HL-60/S4 treated with phorbol 12-myristate 13-acetate at 8.2 ng/mL for 4 days and 3 days (cell line): Measurements from ENCODE around the gene GPAT3.
"Not testable (repeated sequence)": the region's sequence is repeated elsewhere in the genome, so short reads cannot be mapped to it uniquely, and the experiment has no call there.

ENCODE experiments used
- in situ Hi-C: fragments of 300-500 bp; cut with MboI; formaldehyde crosslinking; loops from 2 replicates; pipeline ENCODE4 v1.15.0; 2022; ENCODE audit warnings: low sequenced_read_pairs

The GPAT3 gene

DNA sequence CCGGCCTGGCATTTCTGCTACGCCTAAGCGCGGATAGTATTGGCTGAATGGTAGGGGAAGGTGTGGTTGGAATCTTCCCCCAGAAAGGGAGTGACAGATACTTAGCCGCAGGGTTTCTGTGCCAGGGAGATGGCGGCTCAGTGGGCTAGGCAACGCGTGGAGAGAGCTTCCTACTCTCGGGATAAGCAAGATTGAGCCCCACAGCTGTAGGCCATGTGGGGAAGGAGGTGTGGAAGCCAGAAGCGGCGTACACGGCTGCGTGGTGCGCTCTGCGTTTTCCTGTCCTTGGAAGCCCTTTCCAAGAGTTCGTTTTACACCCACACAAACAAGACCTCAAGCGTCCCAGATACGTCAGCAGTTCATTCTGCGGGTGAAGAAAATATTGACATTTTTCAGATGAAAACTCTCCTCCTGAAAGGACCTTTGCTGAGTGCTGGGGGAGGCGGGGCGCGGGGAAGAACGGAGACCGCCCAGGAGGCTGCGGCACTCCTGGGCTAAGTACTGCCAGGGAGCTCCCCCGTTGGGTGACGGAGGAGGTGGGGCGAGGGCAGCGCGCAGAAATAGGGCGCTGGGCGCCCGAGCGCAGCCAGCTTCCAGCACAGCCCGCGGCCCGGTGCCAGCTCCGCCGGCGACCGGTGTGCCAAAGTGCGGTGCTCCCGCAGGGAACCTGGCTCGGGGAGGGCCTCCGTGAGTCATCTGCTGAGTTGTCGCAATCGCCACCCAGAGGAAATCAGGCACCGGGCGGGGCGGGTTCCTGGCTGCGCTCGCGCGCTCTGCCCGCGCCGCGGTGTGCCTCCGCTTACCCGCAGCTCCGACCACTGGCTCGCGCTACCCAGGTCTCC lies at the start of gene GPAT3:
Gene GPAT3 (plus strand): TSS at position 589 of the 842 bp plus-strand sequence. CDS start 515 bp downstream, outside the sequence.
- in situ Hi-C loops, result no loop called here

DNA sequence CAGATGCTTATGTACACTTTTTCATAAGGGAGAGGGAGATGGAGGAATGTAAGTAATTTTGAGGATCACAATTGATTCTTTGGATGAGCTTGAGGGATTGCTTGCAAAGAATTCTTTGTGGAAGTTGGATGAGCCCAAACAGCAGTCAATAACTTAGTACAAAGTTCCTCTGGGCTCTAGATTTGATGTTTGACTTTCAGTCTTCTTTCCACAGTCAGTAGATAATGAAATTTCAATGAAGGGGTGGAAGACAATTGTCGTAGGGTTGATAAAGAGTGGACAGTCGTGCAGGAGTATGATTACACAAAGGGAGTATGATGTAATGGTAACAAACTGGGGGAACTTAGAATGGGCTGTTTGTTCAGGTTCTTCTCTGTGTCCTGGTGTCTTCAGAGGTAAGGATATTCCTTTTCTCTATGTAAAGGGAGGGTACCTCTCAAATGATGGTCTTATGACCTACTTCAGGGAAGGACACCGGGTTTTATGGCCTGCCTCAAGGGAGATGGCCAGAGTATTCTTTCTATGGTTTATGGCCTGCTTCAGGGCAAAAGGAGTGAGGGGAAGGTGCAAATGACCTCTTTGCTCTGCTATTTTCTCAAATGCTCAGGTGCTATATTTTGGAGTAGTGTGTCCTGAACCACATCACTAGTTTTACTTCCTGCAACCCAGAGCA lies 49.3 kb upstream of the GPAT3 start:
- in situ Hi-C loops, result no loop called here

DNA sequence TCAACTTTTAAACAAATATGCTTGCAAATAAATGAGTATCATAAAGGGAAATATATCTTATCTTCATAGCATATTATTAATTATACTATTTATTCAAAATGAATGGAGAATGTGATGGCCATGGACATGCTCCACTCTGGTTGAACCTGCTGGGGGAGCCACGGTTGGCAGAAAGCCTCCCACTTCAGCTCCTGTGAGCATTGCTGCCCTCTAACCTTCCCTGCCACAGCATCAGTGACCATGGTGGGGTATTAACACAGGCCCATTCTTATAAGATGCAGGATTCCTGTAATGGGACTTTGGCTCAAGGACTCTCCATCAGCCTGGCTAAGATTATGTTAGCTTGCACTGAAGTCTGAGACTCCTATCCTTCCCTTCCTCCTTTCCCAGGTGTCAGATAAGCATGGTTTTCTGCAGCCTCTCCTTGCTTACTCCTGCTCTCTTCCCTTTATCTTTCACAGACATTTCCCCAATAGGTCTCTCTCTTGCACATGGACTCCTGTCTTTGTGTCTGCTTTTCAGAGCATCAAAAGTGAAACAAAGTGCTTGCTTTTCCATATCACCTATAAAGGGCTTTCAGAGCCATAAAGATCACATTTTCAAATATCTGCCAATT lies 46.1 kb upstream of the GPAT3 start:
- in situ Hi-C loops, result no loop called here

DNA sequence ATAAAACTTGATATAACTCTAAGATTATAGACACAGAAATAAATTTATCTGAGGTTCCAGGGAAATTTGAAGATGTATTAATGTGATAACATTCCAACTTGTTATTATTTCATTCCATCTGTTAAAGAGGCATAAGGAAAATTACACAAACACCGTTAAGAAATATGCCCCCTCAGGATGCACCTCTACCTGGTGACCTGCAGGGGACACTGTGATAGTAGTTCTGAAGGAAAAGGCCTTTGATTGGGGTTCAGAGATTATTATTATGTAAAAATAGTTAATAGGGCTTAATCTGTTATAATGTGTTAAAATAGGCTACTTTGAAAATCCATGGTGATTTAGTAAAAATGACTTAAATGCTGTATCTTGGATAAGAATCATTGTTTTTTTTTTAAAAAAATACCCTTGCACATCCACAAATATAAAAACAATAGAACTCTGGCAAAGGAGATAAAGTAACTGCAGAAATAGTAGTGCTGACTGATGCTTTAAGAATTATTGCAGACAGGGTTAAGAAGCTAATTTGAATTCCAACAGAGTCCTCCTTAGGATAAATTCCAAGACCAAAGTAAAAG lies 44.9 kb upstream of the GPAT3 start:
- in situ Hi-C loops, result no loop called here

DNA sequence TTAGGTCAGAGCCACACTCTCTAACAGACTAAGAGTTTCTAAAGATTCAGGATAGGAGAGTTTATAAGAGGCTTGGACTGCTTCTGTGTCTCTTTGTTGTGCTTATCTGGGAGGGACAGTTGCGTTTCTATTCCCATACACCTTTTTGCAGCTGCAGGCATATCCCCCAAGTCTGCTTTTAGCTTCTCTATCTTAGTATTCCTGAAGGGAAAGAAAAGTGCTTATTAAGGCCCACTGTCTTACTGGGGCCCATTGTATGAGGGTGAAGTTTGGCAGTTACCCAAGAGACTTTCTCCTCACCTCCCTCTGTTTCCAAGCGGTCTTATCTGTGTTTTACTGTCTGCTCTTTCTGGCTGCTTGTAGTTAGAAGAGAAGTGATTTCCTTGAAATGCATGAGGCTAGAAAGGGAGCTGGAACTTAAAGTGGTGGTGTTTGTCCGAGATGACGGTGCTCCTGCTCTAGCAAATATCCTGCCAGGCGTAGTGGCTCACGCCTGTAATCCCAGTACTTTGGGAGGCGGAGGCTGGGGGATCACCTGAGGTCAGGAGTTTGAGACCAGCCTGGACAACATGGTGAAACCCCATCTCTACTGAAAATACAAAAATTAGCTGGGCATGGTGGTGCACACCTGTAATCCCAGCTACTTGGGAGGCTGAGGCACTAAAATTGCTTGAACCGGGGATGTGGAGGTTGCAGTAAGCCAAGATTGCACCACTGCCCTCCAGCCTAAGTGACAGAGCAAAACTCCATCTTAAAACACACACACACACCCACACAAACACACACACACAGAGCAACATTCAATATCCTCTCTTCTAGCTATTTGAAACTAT lies 39.6 kb upstream of the GPAT3 start:
- in situ Hi-C loops, result not testable (repeated sequence)

DNA sequence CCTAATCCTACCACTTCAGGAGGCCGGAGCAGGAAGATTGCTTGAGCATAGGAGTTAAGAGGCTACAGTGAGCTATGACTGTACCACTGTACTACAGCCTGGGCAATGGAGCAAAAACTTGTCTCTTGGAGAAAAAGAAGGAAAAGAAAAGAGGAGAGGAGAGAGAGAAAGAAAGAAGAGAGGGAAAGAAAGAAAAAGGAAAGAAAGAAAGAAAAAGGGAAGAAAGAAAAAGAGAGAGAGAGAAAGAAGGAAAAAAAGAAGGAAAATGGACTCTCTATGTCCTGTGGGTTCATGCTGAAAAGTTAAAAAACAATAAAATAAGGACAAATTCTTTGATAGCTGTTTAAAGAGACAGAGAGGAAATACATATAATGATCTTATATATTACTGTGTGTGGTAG lies 37.7 kb upstream of the GPAT3 start:
- in situ Hi-C loops, result no loop called here

DNA sequence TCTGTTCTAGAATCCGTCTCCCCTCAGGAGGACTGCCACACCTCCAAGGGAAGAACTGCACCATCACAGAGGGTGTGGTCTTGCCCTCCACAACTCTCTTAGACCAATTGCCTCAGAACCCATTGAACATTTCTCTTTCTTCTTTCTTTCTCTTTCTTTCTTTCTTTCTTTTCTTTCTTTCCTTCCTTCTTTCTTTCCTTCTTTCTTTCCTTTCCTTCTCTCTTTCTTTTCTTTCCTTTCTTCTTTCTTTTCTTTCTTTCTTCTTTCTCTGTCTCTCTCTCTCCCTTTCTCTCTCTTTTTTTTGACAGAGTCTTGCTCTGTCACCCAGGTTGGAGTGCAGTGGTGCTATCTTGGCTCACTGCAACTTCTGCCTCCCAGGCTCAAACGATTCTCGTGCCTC lies 34.2 kb upstream of the GPAT3 start:
- in situ Hi-C loops, result not testable (repeated sequence)

DNA sequence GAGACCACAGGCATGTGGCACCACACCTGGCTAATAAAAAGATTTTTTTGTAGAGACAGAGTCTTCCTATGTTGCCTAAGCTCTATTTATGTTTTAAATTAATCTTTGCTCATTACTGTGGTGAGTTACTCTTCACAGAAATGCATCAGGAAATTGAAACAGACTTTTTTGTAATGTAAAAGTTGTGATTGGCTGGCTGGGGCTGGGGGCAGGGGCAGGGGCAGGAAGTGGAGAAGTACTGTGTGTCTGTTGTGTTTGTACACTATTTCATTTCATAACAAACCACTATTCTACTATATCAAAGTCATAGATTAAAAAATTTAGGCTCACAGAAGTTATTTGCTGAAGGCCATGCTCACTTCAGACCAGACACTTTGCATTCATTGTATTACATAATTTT lies 31.9 kb upstream of the GPAT3 start:
- in situ Hi-C loops, result no loop called here

DNA sequence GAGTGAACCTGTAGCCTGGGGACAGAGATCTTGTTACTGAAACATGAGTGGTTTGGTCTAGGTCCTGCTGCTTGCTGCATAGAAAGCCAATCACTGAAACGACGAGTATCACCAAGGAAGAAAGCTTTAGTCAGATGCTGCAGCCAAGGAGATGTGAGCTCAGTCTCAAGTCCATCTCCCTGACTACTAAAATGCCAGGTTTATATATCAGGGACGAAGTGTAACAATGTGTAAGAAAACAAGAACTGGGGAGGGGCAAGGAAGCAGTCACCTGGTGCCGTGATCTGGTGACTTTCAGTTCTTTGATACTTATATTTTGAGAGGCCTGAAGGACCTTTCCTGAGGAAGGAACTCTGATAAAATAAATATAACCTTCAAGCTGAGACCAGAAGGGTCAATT lies 31.4 kb upstream of the GPAT3 start:
- in situ Hi-C loops, result no loop called here

DNA sequence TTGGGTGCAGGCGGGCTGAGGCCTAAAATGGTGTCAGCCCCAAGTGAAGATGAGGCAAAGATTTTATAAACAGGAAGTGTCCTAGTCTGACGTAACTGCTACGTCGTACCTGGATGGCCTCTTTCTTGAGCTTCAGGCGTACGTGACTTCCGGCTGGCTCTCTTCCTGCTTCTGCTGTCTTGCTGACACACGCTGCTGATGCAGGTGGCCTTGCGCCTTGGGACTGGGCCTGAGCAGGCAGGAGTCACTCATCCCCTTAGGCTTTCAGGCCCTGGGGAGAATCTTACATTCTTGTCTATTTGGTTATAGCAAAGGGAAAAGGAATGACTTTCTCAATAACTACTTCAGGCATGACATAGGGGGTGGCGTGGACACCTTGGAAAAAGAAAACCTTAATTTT lies 30.9 kb upstream of the GPAT3 start:
- in situ Hi-C loops, result no loop called here

DNA sequence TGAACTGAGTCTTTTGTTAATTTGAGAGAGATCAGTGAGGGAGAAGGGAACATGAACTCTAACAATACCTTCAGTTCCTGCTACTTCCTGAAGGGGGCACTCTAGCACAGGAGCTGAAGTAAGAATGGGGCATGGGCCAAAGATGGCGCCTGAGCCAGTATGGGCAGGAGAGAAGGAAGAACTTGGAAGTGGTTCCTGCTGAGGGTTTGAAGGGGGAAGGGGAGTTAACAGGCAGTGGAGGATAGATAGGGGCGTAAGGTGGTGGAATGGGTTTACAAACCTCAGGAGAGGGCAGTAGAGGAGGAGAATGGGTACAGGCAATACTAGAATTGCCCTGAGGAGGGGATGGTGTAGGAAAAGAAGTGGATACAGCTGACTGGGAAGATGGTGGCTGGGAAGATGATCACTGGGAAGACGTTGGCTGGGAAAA lies 26.7 kb upstream of the GPAT3 start:
- in situ Hi-C loops, result not testable (repeated sequence)

DNA sequence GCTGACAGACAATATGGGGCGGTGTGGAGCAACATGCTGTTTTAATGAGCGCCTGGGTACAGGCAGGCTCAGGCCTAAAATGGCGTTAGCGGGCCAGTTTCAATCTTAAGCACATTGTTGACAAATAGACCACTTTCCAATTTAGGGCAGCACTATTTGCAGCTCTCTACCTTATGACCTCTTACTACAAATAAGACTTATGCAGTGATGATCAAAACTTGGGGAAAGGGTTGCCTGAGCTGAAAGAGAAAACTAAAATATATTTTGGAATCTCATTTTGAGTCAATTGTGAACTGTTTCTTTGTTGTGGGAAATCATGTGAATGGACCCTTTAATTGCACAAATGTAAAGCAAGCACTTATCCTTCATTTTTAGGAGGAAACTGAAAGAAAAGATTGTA lies 25.5 kb upstream of the GPAT3 start:
- in situ Hi-C loops, result loop anchor here (5.0 kb wide), 1 partner anchor 127 kb away; no protein-coding TSS in a partner anchor

DNA sequence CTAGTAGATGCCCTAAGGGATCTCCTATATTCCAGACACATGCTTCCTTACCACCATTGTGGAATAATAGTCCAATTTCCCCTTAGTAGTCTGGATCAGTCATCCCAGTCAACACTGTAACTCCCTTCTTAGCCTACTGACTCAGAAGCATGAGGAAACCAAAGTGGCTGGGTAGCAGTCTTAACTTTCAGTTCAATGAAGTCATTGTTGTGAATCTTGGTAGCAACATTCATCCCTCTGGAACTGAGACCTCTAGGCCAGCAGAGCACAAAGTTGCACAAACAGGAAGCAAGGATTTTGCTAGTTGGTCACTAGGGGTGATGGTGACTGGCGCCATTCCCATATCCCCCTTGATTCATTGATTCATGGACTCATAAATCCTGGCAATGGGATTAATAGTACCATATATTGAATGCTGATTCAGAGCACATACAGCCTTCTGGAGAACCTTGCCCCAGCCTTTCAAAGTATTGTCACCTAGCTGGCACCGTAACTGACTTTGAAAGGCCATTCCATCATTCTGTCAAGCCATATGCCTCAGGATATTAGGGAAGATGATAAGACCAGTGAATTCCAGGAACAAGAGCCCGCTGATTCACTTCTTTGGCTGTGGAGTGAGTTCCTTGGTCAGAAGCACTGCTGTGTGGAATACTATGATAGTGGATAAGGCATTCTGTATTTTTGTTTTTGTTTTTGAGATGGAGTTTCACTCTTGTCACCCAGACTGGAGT lies 19.7 kb upstream of the GPAT3 start:
- in situ Hi-C loops, result no loop called here

DNA sequence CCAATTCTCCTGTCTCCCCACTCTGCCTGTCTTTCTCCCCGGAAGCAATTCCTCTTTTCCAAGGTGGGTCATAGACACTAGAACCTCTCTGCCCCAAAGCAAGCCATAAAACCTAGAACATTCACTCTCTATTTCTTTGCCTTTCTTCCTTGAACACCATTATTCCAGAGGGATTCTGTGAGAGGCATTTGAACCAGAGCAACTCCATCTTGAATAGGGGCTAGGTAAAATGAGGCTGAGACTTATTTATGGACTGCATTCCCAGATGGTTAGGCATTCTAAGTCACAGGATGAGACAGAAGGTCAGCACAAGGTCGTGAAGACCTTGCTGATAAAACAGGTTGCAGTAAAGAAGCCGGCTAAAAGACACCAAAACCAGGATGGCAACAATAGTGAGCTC lies 13.7 kb upstream of the GPAT3 start:
- in situ Hi-C loops, result no loop called here

DNA sequence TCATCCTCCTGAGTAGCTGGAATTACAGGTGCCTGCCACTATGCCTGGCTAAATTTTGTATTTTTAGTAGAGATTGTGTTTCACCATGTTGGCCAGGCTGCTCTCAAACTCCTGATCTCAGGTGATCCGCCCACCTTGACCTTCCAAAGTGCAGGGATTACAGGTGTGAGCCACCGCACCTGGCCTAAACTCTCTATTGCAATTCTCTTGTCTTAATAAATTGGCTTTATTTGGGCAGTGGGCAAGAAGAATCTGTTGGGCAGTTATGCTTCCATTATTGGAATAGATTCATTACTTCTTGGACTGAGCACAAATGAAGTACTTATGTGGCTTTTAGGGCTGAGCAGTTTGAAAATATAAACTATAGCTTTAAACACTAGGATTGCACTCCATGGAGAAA lies 8.2 kb upstream of the GPAT3 start:
- in situ Hi-C loops, result no loop called here

DNA sequence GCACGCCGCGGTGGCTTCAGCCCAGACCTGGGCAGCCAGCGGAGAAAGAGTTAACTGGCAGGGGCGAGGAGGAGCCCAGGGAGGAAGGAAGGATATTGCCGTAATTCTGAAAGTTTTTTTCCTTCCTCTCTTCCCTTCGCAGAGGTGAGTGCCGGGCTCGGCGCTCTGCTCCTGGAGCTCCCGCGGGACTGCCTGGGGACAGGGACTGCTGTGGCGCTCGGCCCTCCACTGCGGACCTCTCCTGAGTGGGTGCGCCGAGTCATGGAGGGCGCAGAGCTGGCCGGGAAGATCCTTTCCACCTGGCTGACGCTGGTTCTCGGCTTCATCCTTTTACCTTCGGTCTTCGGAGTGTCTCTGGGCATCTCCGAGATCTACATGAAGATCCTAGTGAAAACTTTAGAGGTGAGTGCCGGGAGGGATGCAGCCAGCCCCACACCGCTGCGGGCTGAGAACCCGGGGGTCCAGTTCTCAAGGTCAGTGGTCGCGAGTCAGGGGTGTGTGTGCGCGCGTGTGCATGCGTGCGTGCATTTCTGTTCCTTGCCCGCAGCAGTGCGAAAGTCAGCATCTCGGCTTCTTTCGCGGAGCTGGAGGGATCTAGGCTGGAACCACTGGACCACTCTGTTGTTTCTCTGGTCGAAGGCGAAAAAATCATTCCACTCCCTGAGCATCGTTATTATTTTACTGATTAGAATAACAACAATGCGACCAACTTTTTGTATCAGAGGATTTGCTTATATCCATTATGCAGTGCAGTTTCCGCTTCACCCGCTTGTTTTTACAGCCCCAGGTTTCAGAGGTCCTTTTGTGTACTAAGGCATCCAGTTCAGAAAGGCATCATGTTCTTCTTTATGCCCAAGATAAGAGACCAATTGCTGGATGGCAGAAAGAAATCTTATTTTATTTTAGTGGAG lies 709 bp downstream of the GPAT3 start:
- in situ Hi-C loops, result no loop called here

DNA sequence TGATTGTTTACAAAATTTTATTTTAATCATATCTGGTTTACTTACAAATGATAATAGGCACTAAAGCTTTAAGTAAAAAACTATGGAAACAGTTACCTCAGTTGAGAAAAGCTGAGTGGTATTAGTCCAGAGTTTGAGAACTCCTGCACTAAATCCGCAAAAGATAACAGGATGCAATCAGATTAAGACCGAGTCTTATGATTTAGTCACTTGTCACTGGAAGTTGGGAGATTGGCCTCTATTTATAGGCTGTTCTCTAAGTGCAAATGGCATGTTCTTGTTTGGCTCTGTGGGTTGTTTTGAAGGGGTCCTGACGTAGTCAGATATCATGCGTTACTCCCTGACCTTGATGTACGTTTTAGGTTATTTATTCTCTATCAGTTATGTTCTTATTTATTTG lies 6.3 kb downstream of the GPAT3 start:
- in situ Hi-C loops, result no loop called here

DNA sequence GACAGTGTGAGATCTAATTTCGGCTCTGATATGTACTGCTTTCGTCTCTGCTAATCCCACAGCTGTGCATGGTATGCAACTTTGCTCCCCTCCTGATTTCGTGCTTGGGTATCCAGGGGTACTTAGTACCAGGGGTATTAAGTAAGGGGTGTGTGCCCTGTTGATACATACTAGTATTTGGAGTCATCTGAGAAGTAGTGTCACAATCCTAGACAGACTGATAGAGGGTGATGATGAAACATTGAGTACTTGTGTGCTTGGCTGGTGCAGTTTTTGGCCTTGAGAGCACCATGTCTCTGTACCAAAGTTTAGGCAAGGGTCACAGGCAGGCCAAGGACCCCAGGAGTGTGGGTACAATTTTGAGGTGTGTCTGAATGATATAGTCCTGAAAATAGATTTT lies 10.9 kb downstream of the GPAT3 start:
- in situ Hi-C loops, result no loop called here
